Activated T-helper 2 cell treated with anti-CD3 and anti-CD28 coated beads, Interferon-gamma antibody, Interleukin-2, Interleukin-4, amounts not matched to agents 10 μg/mL and 5 μg/mL and 100 μg/mL, durations not matched to agents 14 hours and 24 hours and 36 hours (primary cell): Measurements from ENCODE around the gene TREML4. TPM values are rescaled to one million over a fixed set of nuclear protein-coding genes. Genes with fewer than 3 reads are reported as not detected.

Experiments used
- DNase-seq: peaks from one replicate; pipeline ENCODE4 v3.0.0; 2021; ENCODE audit warnings: low spot score
- H3K27ac Mint-ChIP-seq: one replicate; pipeline ENCODE4 v1.8.0; 2021; ENCODE audit warnings: mixed read lengths
- H3K27me3 Mint-ChIP-seq: one replicate; pipeline ENCODE4 v1.8.0; 2021; ENCODE audit warnings: low read depth, mixed read lengths
- H3K36me3 Mint-ChIP-seq: one replicate; pipeline ENCODE4 v1.8.0; 2021; ENCODE audit warnings: low read depth, mixed read lengths
- H3K4me1 Mint-ChIP-seq: one replicate; pipeline ENCODE4 v1.8.0; 2021; ENCODE audit warnings: low read depth, mixed read lengths
- H3K4me3 Mint-ChIP-seq: one replicate; pipeline ENCODE4 v1.8.0; 2021; ENCODE audit warnings: low read depth, mild to moderate bottlenecking, moderate library complexity, mixed read lengths
- H3K9me3 Mint-ChIP-seq: one replicate; pipeline ENCODE4 v1.8.0; 2021; ENCODE audit warnings: mixed read lengths
- intact Hi-C: fragments of 100-400 bp; cut with micrococcal nuclease; formaldehyde crosslinking; loops from one replicate; pipeline ENCODE4 v1.15.1; 2023
- total RNA-seq: library from RNA; stranded (reverse); gene quantifications from 2 replicates; pipeline ENCODE4 v1.2.3, GENCODE V29; 2022

Gene TREML4
- total RNA-seq, 1 donor from 2014 or later = not detected

- intact Hi-C loops = no loop called here
- Mint-ChIP-seq H3K4me3 (no peak overlapping the region), H3K27ac (no peak overlapping the region), H3K36me3 (no peaks in the 10 kb centered on the region), H3K9me3 (no peaks in the 10 kb centered on the region), H3K4me1 (no peaks in the 10 kb centered on the region), H3K27me3 (peaks cover 28% of the 10 kb centered on the region)
- no peak for DNase-seq
Measured at GRCh38 chr6:41284726-41285125, 56.6 kb downstream of the TREML4 start.

- no peaks in the 10 kb centered on the region for H3K9me3 Mint-ChIP-seq
- H3K36me3 Mint-ChIP-seq = no peaks in the 10 kb centered on the region
- no peak for DNase-seq
- H3K27me3 Mint-ChIP-seq = peaks cover 27% of the 10 kb centered on the region
- intact Hi-C loops = no loop called here
- no peak within 1 kb of the TSS for H3K27ac Mint-ChIP-seq
- no peaks in the 10 kb centered on the region for H3K4me1 Mint-ChIP-seq
- no peak within 1 kb of the TSS for H3K4me3 Mint-ChIP-seq
Measured at GRCh38 chr6:41286544-41287346, 58.6 kb downstream of the TREML4 start, which contains the start of gene TREM1. TSS of gene TREM1 (minus strand) at chr6:41286682. CDS start at chr6:41286655, 27 bp downstream.

- Mint-ChIP-seq H3K27ac (no peak overlapping the region), H3K4me3 (no peak overlapping the region), H3K36me3 (no peaks in the 10 kb centered on the region), H3K4me1 (no peaks in the 10 kb centered on the region), H3K9me3 (no peaks in the 10 kb centered on the region), H3K27me3 (peaks cover 20% of the 10 kb centered on the region)
- intact Hi-C loops = no loop called here
- no peak for DNase-seq
Measured at GRCh38 chr6:41288030-41288753, 60.0 kb downstream of the TREML4 start.

Other genes starting within 250 kb of the TREML4 start
- 1.1 and 1.6 TPM in 2 replicates for gene UNC5CL, start 189.1 kb upstream of the TREML4 start, total RNA-seq
- gene TSPO2, start 185.9 kb upstream of the TREML4 start, total RNA-seq = not detected in 2 replicates
- not detected in 2 replicates for gene APOBEC2, start 175.1 kb upstream of the TREML4 start, total RNA-seq
- gene OARD1, start 156.0 kb upstream of the TREML4 start, total RNA-seq = 28.0 and 33.7 TPM in 2 replicates
- 28.1 and 28.2 TPM in 2 replicates for gene NFYA, start 155.4 kb upstream of the TREML4 start, total RNA-seq
- gene TREML1, start 74.0 kb upstream of the TREML4 start, total RNA-seq = not detected in 2 replicates
- gene TREM2, start 65.2 kb upstream of the TREML4 start, total RNA-seq = not detected in 2 replicates
- 3.7 and 3.9 TPM in 2 replicates for gene TREML2, start 27.2 kb upstream of the TREML4 start, total RNA-seq
- not detected in 2 replicates for gene TREM1, start 58.3 kb downstream of the TREML4 start, total RNA-seq
- not detected in 2 replicates for gene NCR2, start 107.3 kb downstream of the TREML4 start, total RNA-seq